ENCODE data around the gene SLC13A1.

DNA sequence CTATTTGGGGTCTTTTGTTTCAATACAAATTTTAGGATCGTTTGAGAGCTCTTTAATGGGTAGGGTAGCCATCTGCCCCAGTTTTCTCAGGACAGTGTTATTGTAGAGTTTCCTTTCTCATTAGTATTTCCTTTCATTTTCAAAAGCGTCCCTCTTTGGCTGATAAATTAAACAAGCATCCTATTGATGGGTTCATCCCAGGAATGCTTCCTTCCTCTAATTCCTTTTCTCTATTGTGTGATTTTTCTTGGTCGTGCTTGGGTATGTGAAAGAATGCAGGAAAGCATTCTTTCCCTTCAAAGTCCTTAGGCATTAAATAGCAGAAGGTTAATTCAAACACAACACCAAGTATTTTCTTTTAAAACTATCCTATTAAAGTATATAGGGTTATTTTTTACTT is 14.0 kb downstream of the SLC13A1 start:
- TF ChIP-seq, protein P1, sequence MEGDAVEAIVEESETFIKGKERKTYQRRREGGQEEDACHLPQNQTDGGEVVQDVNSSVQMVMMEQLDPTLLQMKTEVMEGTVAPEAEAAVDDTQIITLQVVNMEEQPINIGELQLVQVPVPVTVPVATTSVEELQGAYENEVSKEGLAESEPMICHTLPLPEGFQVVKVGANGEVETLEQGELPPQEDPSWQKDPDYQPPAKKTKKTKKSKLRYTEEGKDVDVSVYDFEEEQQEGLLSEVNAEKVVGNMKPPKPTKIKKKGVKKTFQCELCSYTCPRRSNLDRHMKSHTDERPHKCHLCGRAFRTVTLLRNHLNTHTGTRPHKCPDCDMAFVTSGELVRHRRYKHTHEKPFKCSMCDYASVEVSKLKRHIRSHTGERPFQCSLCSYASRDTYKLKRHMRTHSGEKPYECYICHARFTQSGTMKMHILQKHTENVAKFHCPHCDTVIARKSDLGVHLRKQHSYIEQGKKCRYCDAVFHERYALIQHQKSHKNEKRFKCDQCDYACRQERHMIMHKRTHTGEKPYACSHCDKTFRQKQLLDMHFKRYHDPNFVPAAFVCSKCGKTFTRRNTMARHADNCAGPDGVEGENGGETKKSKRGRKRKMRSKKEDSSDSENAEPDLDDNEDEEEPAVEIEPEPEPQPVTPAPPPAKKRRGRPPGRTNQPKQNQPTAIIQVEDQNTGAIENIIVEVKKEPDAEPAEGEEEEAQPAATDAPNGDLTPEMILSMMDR (IDR thresholded peaks at IDR 0.05), result no peak
- TF ChIP-seq POLR2A (IDR thresholded peaks at IDR 0.05) (no peak), EP300 (IDR thresholded peaks at IDR 0.05) (no peak)

All from tibial nerve (tissue), 4 donors.